NCI-H2171 treated with DMSO at 0.1 percent for 48 hours (cell line): Measurements from ENCODE around the gene SLC25A39.

Experiments
- DNase-seq: peaks from one replicate; lab custom pipeline; 2025; lab: John Stamatoyannopoulos, UW

The SLC25A39 gene

DNA sequence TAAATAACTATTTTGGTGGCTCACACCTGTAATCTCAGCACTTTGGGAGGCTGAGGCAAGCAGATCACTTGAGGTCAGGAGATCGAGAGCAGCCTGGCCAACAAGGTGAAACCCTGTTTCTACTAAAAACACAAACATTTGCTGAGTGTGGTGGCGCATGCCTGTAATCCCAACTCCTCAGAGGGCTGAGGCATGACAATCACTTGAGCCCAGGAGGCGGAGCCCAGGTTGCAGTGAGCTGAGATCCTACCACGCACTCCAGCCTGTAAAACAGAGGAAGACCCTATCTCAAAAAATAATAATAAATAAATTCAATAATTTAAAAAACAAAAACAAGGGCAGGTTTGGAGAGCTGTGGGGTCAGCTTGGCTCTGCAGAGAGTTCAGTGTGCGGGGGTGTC, 51.0 kb downstream of the SLC25A39 start:
- no peak for DNase-seq

DNA sequence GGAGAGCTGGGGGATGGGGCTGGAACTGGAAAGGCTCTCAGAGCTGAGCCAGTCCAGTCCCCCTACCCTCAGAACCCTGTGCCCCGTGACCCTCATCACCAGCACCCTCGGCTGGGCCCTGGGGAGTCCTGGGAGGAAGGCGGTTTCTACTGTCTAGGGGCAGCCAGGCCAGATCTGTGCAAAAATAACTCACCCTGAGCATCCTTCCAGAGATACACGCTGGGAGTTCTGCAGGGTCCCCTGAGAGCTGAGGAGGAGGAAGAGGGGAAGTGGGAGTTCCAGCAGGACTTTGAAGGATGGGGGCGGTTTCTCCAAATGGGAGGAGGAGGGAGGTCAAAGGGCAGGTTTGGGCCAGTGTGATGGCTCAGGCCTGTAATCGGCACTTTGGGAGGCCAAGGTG, 51.7 kb downstream of the SLC25A39 start:
- DNase-seq, result no peak

- DNase-seq, result no peak
Observed at GRCh38 chr17:44272321-44272951, 52.2 kb downstream of the SLC25A39 start.
